ENCODE data around the gene EBF3. TPM values are rescaled to one million over a fixed set of nuclear protein-coding genes. Genes with fewer than 3 reads are reported as not detected.

EBF3 gene
- total RNA-seq, 1 donor, result 6.0 TPM

GRCh38 chr10:129809841-129810240, 154.2 kb downstream of the EBF3 start:
- DNase-seq (ENCODE audit: low read depth), result no peak
- no peak overlapping the region for H3K4me3 ChIP-seq (ENCODE audit: low read depth, low read length)
- TF ChIP-seq CTCF (IDR thresholded peaks at IDR 0.05; ENCODE audit: insufficient read depth, low read depth, low read length), result no peak

- no peak overlapping the region for H3K4me3 ChIP-seq (ENCODE audit: low read depth, low read length)
- no peak for TF ChIP-seq CTCF (IDR thresholded peaks at IDR 0.05; ENCODE audit: insufficient read depth, low read depth, low read length)
- DNase-seq (ENCODE audit: low read depth), result no peak
Observed at GRCh38 chr10:129809431-129809830, 154.6 kb downstream of the EBF3 start.

- no peak for TF ChIP-seq CTCF (IDR thresholded peaks at IDR 0.05; ENCODE audit: insufficient read depth, low read depth, low read length)
- no peak for DNase-seq (ENCODE audit: low read depth)
- no peak overlapping the region for H3K4me3 ChIP-seq (ENCODE audit: low read depth, low read length)
Observed at GRCh38 chr10:129808092-129808983, 155.7 kb downstream of the EBF3 start.

GRCh38 chr10:129807211-129807610, 156.9 kb downstream of the EBF3 start:
- no peak for DNase-seq (ENCODE audit: low read depth)
- TF ChIP-seq CTCF (IDR thresholded peaks at IDR 0.05; ENCODE audit: insufficient read depth, low read depth, low read length), result no peak

GRCh38 chr10:129800796-129801340, 163.2 kb downstream of the EBF3 start:
- no peak for TF ChIP-seq CTCF (IDR thresholded peaks at IDR 0.05; ENCODE audit: insufficient read depth, low read depth, low read length)
- no peak for DNase-seq (ENCODE audit: low read depth)
- H3K4me3 ChIP-seq (ENCODE audit: low read depth, low read length), result no peak overlapping the region

More at GRCh38 chr10:129807211-129807610, 156.9 kb downstream of the EBF3 start:
- H3K4me3 ChIP-seq (ENCODE audit: low read depth, low read length), result no peak overlapping the region

GRCh38 chr10:129799942-129800341, 164.1 kb downstream of the EBF3 start:
- no peak for TF ChIP-seq CTCF (IDR thresholded peaks at IDR 0.05; ENCODE audit: insufficient read depth, low read depth, low read length)
- no peak for DNase-seq (ENCODE audit: low read depth)
- no peak overlapping the region for H3K4me3 ChIP-seq (ENCODE audit: low read depth, low read length)
